ENCODE data around the gene ME3. TPM values are rescaled to one million over a fixed set of nuclear protein-coding genes. Genes with fewer than 3 reads are reported as not detected.

The ME3 gene
- total RNA-seq, 1 experiment from 2014 or later = 35.3 TPM

- CTCF ChIA-PET = interaction anchor here (1.0 kb wide), 1 partner anchor 59 kb away, joined by 3 read pairs; no protein-coding TSS in a partner anchor
- Histone ChIP-seq H3K4me3 (ENCODE audit: low read depth in 2 of 2, low read length in 2 of 2) (no peak overlapping the region), H3K36me3 (ENCODE audit: control insufficient read depth, insufficient read depth, low read length) (no peaks in the 10 kb centered on the region), H3K27me3 (ENCODE audit: control insufficient read depth, insufficient read depth, low read length) (no peaks in the 10 kb centered on the region), H3K27ac (ENCODE audit: low read length) (peak overlapping the region; percentile 72), H3K9me3 (ENCODE audit: control insufficient read depth, insufficient read depth, low read depth, low read length) (no peaks in the 10 kb centered on the region), H3K4me1 (ENCODE audit: control insufficient read depth, insufficient read depth, low read length) (peaks cover 78% of the 10 kb centered on the region)
- DNase-seq (ENCODE audit: low read depth, low spot score) (no peak), ATAC-seq (no peak)
- in situ Hi-C loops (cut with HindIII; ENCODE audit: low pct_unique_long_range_greater_than_20kb, low sequenced_read_pairs) = no loop called here
- POLR2A ChIA-PET = interaction anchor here (0.6 kb wide), 1 partner anchor 322 kb away, joined by 3 read pairs; no protein-coding TSS in a partner anchor
- intact Hi-C loops (cut with micrococcal nuclease; ENCODE audit: unreplicated experiment) = loop anchor here (5.0 kb wide), 1 partner anchor 57 kb away; no protein-coding TSS in a partner anchor
- TF ChIP-seq, protein P1, sequence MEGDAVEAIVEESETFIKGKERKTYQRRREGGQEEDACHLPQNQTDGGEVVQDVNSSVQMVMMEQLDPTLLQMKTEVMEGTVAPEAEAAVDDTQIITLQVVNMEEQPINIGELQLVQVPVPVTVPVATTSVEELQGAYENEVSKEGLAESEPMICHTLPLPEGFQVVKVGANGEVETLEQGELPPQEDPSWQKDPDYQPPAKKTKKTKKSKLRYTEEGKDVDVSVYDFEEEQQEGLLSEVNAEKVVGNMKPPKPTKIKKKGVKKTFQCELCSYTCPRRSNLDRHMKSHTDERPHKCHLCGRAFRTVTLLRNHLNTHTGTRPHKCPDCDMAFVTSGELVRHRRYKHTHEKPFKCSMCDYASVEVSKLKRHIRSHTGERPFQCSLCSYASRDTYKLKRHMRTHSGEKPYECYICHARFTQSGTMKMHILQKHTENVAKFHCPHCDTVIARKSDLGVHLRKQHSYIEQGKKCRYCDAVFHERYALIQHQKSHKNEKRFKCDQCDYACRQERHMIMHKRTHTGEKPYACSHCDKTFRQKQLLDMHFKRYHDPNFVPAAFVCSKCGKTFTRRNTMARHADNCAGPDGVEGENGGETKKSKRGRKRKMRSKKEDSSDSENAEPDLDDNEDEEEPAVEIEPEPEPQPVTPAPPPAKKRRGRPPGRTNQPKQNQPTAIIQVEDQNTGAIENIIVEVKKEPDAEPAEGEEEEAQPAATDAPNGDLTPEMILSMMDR (IDR thresholded peaks at IDR 0.05) = no peak
- TF ChIP-seq, protein P2, sequence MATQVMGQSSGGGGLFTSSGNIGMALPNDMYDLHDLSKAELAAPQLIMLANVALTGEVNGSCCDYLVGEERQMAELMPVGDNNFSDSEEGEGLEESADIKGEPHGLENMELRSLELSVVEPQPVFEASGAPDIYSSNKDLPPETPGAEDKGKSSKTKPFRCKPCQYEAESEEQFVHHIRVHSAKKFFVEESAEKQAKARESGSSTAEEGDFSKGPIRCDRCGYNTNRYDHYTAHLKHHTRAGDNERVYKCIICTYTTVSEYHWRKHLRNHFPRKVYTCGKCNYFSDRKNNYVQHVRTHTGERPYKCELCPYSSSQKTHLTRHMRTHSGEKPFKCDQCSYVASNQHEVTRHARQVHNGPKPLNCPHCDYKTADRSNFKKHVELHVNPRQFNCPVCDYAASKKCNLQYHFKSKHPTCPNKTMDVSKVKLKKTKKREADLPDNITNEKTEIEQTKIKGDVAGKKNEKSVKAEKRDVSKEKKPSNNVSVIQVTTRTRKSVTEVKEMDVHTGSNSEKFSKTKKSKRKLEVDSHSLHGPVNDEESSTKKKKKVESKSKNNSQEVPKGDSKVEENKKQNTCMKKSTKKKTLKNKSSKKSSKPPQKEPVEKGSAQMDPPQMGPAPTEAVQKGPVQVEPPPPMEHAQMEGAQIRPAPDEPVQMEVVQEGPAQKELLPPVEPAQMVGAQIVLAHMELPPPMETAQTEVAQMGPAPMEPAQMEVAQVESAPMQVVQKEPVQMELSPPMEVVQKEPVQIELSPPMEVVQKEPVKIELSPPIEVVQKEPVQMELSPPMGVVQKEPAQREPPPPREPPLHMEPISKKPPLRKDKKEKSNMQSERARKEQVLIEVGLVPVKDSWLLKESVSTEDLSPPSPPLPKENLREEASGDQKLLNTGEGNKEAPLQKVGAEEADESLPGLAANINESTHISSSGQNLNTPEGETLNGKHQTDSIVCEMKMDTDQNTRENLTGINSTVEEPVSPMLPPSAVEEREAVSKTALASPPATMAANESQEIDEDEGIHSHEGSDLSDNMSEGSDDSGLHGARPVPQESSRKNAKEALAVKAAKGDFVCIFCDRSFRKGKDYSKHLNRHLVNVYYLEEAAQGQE (IDR thresholded peaks at IDR 0.05; ENCODE audit: insufficient read depth in 1 of 2, low read depth in 2 of 2, low read length in 1 of 2) = no peak
- TF ChIP-seq TCF7L2 (IDR thresholded peaks at IDR 0.05; ENCODE audit: low read depth, low read length) (no peak), POLR2AphosphoS5 (IDR thresholded peaks at IDR 0.05; ENCODE audit: low read depth, low read length) (no peak), SIN3A (IDR thresholded peaks at IDR 0.05; ENCODE audit: borderline replicate concordance, insufficient read depth, low read depth, low read length) (no peak)
- no TSS peak for BruUV-seq (replicated peaks)
These were observed 153.1 kb downstream of the ME3 start for GRCh38 chr11:86519064-86519911.

DNA sequence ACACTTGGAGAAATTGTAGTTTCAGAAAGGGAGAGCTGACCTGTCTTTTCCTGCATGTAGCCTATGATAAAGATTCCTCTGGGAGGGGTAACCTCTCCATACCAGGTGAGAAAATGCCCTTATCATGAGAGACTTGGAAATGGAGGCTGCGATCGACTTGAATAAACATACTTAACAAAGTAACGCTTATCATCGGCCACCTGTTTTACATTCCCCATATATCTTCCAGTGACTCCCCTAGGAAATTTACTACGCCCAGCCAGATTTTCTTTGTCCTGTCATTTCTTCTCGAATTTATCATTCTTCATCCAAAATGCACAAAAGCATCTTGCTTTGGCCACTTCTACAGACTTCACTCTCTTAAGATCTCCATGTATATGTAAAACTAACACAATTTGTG lies 154.2 kb downstream of the ME3 start:
- in situ Hi-C loops (cut with HindIII; ENCODE audit: low pct_unique_long_range_greater_than_20kb, low sequenced_read_pairs) (no loop called here), intact Hi-C loops (cut with micrococcal nuclease; ENCODE audit: unreplicated experiment) (loop anchor here (5.0 kb wide), 1 partner anchor 56 kb away; no protein-coding TSS in a partner anchor)
- no TSS peak for BruUV-seq (replicated peaks)
- DNase-seq (ENCODE audit: low read depth, low spot score) = no peak
- no peak for TF ChIP-seq TCF7L2 (IDR thresholded peaks at IDR 0.05; ENCODE audit: low read depth, low read length)
- TF ChIP-seq, protein P2 (IDR thresholded peaks at IDR 0.05; ENCODE audit: insufficient read depth in 1 of 2, low read depth in 2 of 2, low read length in 1 of 2) = no peak
- TF ChIP-seq POLR2AphosphoS5 (IDR thresholded peaks at IDR 0.05; ENCODE audit: low read depth, low read length) = no peak
- TF ChIP-seq, protein P1 (IDR thresholded peaks at IDR 0.05) = no peak
- TF ChIP-seq SIN3A (IDR thresholded peaks at IDR 0.05; ENCODE audit: borderline replicate concordance, insufficient read depth, low read depth, low read length) = no peak
- CTCF ChIA-PET = interaction anchor here (1.0 kb wide), 1 partner anchor 58 kb away, joined by 3 read pairs; no protein-coding TSS in a partner anchor
- H3K27ac ChIP-seq (ENCODE audit: low read length) = peak overlapping the region; percentile 72
- H3K36me3 ChIP-seq (ENCODE audit: control insufficient read depth, insufficient read depth, low read length) = no peaks in the 10 kb centered on the region
- H3K9me3 ChIP-seq (ENCODE audit: control insufficient read depth, insufficient read depth, low read depth, low read length) = peaks cover 3% of the 10 kb centered on the region; the same call in 1 of the 2 replicates
- no peaks in the 10 kb centered on the region for H3K27me3 ChIP-seq (ENCODE audit: control insufficient read depth, insufficient read depth, low read length)
- ATAC-seq = no peak
- H3K4me1 ChIP-seq (ENCODE audit: control insufficient read depth, insufficient read depth, low read length) = peaks cover 74% of the 10 kb centered on the region
- POLR2A ChIA-PET = no interaction called here
- H3K4me3 ChIP-seq (ENCODE audit: low read depth in 2 of 2, low read length in 2 of 2) = no peak overlapping the region
